ENCODE results near the gene BMX.

Gene BMX

DNA sequence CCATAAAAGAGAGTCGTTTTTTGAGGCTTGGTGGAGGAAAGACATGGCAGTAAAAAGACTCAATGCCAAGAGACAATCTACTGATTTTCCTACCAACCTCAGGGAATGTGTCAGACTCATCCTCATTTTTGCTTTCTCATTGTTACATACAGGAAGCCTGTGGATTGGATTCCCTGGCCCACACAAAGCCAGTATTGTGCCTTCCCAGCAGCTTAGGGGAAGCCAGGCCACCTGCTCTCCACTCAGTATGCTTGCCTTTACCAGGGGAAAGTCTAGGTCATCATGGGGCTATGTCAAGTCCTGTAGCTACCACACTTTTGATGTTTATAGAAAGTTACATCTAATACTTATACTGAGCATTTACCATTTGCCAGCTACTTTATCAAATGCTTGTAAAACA, 11.0 kb downstream of the BMX start:
- ChIA-PET CTCF (no interaction called here), POLR2A (no interaction called here)
- DNase-seq (ENCODE audit: extremely low spot score), result no peak
- TF ChIP-seq, protein P1, sequence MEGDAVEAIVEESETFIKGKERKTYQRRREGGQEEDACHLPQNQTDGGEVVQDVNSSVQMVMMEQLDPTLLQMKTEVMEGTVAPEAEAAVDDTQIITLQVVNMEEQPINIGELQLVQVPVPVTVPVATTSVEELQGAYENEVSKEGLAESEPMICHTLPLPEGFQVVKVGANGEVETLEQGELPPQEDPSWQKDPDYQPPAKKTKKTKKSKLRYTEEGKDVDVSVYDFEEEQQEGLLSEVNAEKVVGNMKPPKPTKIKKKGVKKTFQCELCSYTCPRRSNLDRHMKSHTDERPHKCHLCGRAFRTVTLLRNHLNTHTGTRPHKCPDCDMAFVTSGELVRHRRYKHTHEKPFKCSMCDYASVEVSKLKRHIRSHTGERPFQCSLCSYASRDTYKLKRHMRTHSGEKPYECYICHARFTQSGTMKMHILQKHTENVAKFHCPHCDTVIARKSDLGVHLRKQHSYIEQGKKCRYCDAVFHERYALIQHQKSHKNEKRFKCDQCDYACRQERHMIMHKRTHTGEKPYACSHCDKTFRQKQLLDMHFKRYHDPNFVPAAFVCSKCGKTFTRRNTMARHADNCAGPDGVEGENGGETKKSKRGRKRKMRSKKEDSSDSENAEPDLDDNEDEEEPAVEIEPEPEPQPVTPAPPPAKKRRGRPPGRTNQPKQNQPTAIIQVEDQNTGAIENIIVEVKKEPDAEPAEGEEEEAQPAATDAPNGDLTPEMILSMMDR (IDR thresholded peaks at IDR 0.05; ENCODE audit: control extremely low read depth, extremely low read depth, low read depth, missing control alignments), result no peak

DNA sequence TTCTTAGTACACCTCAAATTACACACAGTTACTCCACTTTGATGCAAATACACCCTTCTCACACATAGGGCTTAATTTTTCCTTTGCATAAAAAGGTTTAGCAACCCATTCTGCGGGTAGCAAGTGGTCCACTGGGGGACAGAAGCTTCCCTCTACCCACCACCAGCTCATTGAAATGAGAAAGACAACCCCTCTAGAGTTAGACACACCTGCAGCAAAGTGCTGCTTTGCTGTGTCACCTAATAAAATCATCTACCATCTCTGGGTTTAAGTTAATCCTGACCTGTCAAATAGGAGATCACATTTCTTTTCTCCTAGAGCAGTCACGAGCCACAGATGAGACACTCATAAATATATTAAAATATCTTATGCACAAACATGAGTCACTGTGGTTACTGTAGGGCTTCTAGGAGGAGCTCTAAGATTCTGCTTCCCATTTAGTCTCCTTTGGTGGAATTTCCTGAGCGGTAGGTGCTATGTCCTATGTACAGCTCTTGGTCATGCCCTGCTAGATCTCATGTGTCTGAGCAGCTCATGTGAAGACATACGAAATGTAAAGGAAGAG, 11.9 kb downstream of the BMX start:
- no peak for DNase-seq (ENCODE audit: extremely low spot score)

DNA sequence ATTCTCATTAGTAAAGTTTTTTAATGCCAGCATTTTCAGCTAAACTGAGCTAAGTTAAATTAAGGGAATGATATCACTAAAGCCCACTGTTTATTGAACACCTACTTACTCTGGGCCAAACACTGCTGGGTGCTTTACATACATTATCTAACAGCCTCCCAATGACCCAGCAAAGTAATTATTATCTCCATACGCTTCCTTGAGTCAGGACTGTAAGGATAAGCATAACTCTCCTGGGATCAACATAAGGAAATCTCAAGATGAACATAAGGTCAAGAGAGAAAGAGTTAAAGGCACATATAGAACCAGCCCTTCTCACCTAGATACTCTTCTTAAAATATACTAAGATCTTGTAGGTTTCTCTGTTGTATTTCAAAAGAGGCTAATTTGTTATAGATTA, 13.7 kb downstream of the BMX start:
- DNase-seq (ENCODE audit: extremely low spot score), result no peak
- POLR2A ChIA-PET, result no interaction called here
- CTCF ChIA-PET, result no interaction called here
- TF ChIP-seq, protein P1 (IDR thresholded peaks at IDR 0.05; ENCODE audit: control extremely low read depth, extremely low read depth, low read depth, missing control alignments), result no peak

More for the DNA sequence above, 11.9 kb downstream of the BMX start:
- CTCF ChIA-PET, result interaction anchor here (1.0 kb wide), 1 partner anchor 9 kb away, joined by 3 read pairs; no protein-coding TSS in a partner anchor
- TF ChIP-seq, protein P1 (IDR thresholded peaks at IDR 0.05; ENCODE audit: control extremely low read depth, extremely low read depth, low read depth, missing control alignments), result no peak
- POLR2A ChIA-PET, result no interaction called here

DNA sequence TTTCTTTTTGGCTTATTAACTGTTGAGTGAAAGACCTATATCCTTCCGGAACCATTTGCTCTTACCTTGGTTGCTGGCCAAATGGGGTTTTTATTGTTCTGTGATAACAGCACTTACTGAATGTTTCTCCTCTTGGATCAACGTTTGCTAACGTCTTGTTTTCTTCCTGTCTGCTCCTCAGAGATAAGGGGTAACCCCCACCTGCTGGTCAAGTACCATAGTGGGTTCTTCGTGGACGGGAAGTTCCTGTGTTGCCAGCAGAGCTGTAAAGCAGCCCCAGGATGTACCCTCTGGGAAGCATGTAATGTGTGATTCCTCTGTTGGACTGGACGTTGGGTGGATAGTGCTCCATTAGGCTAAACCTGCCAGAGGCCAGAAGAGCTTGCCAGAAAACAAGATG, 15.3 kb downstream of the BMX start:
- POLR2A ChIA-PET, result no interaction called here
- TF ChIP-seq, protein P1 (IDR thresholded peaks at IDR 0.05; ENCODE audit: control extremely low read depth, extremely low read depth, low read depth, missing control alignments), result no peak
- no peak for DNase-seq (ENCODE audit: extremely low spot score)
- CTCF ChIA-PET, result no interaction called here

DNA sequence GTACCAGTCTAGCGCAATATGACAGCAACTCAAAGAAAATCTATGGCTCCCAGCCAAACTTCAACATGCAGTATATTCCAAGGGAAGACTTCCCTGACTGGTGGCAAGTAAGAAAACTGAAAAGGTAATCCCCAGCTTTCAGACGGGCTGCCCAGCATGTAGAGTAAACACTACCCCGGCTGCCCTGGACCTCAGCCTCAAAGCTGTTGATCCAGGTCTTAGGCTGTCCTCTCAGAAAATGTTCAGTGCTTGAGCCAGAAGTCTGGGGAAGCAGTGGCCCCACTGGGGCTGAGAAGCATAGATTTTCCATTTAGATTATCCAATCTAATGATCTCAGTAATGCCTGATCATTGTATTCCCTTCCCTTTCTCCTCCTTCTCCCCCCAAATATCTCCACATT, 21.9 kb downstream of the BMX start:
- POLR2A ChIA-PET, result no interaction called here
- CTCF ChIA-PET, result no interaction called here
- DNase-seq (ENCODE audit: extremely low spot score), result no peak
- TF ChIP-seq, protein P1 (IDR thresholded peaks at IDR 0.05; ENCODE audit: control extremely low read depth, extremely low read depth, low read depth, missing control alignments), result no peak

DNA sequence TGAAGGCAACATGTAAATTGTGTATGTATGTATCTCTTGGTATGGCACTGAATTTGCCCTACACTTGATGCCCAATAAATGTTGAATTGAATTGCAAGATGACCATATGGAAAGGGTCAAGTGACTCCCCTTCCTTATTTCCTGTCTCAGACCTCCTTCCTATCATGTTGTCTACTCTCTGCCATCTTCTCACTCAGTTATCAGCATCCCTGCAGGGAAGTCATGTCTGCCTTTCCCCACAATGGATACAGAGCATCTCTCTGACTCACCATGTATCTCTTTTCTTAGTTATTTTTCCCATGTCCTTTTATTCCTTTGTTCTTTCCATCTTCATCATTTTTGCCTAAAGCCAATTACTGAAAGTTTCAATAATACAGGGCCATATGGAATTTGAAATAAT, 22.5 kb downstream of the BMX start:
- POLR2A ChIA-PET, result no interaction called here
- no peak for DNase-seq (ENCODE audit: extremely low spot score)
- CTCF ChIA-PET, result no interaction called here
- TF ChIP-seq, protein P1 (IDR thresholded peaks at IDR 0.05; ENCODE audit: control extremely low read depth, extremely low read depth, low read depth, missing control alignments), result no peak

DNA sequence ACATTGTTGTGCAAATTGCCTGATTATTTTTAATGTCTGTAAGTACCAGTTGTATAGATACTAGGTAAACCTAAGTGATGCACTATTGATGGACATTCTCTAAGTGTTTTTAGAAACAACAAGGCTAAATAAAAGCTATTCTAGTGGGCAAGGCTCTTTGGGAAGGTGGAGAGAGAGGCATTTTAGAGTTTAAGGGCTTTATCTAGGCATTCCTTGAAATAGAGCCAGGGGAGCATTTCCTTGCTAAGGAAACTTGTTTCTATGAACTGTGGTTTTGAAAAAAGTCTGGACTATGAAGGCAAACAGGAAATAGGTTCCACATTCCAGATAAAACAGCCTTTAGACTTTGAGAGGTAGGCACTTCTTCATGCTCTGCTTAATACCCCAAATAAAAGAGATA, 23.8 kb downstream of the BMX start:
- POLR2A ChIA-PET, result no interaction called here

More for the DNA sequence above, 23.8 kb downstream of the BMX start:
- CTCF ChIA-PET, result no interaction called here
- TF ChIP-seq, protein P1 (IDR thresholded peaks at IDR 0.05; ENCODE audit: control extremely low read depth, extremely low read depth, low read depth, missing control alignments), result no peak
- DNase-seq (ENCODE audit: extremely low spot score), result no peak

Data from GM10248 (cell line).